Measurements from ENCODE around the gene MED12. TPM values are rescaled to one million over a fixed set of nuclear protein-coding genes. Genes with fewer than 3 reads are reported as not detected.

Gene MED12
- total and polyA plus RNA-seq, 2 donors (not counting 1 experiment from before 2014, with no cell fraction given) = 6.4 to 33.2 TPM

DNA sequence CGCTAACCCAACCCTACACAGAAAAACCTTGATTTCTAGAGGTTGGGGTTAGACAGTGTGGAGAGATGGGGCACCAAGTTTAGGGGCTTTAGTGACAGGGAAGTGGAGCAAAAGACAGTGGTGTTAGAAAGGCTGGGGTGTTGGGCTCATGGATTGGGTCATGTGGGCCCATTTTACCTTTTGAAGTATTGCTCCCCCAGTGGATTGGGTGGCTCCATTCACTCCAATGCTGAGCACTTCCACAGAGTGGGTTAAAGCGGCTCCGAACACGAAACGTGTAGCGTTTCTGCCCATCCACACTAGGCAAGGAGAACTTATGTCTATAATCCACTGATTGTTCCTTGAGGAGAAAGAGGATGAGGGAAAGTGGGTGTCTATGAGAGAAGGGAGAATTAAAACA, 9.3 kb upstream of the MED12 start:
- H4K20me1 ChIP-seq (ENCODE audit: control insufficient read depth, extremely low read depth, insufficient read depth, low read length) = no peaks in the 10 kb centered on the region
- no peak overlapping the region for H2AFZ ChIP-seq (ENCODE audit: low read length)
- no peaks in the 10 kb centered on the region for H3K79me2 ChIP-seq (ENCODE audit: control insufficient read depth, insufficient read depth, low read length)
- H3K4me1 ChIP-seq (ENCODE audit: control insufficient read depth, extremely low read depth, insufficient read depth, low read length) = no peaks in the 10 kb centered on the region
- DNase-seq (ENCODE audit: low read depth in 2 of 2) = no peak
- peaks cover 5% of the 10 kb centered on the region for H3K27me3 ChIP-seq (ENCODE audit: control insufficient read depth, insufficient read depth, low read length)
- H3K27ac ChIP-seq (ENCODE audit: insufficient read depth, low read length) = no peak overlapping the region
- no peak overlapping the region for H3K9ac ChIP-seq (ENCODE audit: insufficient read depth, low read length)
- TF ChIP-seq, protein P1, sequence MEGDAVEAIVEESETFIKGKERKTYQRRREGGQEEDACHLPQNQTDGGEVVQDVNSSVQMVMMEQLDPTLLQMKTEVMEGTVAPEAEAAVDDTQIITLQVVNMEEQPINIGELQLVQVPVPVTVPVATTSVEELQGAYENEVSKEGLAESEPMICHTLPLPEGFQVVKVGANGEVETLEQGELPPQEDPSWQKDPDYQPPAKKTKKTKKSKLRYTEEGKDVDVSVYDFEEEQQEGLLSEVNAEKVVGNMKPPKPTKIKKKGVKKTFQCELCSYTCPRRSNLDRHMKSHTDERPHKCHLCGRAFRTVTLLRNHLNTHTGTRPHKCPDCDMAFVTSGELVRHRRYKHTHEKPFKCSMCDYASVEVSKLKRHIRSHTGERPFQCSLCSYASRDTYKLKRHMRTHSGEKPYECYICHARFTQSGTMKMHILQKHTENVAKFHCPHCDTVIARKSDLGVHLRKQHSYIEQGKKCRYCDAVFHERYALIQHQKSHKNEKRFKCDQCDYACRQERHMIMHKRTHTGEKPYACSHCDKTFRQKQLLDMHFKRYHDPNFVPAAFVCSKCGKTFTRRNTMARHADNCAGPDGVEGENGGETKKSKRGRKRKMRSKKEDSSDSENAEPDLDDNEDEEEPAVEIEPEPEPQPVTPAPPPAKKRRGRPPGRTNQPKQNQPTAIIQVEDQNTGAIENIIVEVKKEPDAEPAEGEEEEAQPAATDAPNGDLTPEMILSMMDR (conservative IDR thresholded peaks at IDR 0.05 in 1 of 2, IDR thresholded peaks at IDR 0.05 in 1 of 2; ENCODE audit: low read depth in 1 of 2, low read length in 2 of 2) = no peak
- TF ChIP-seq EZH2 (IDR thresholded peaks at IDR 0.05; ENCODE audit: low read length, missing control alignments) = no peak
- H3K4me2 ChIP-seq (ENCODE audit: extremely low read depth, insufficient read depth, low read length) = no peak overlapping the region
- H3K36me3 ChIP-seq (ENCODE audit: control insufficient read depth, insufficient read depth, low read length) = no peaks in the 10 kb centered on the region
- H3K9me3 ChIP-seq (ENCODE audit: control insufficient read depth, insufficient read depth, low read depth, low read length) = no peaks in the 10 kb centered on the region
- H3K4me3 ChIP-seq (replicated peaks in 1 of 4; ENCODE audit: control extremely low read depth in 1 of 4, insufficient read depth in 1 of 4, low read depth in 3 of 4, low read length in 4 of 4) = no peak overlapping the region

GRCh38 chrX:71111141-71111843, 7.1 kb upstream of the MED12 start, which contains the start of gene IL2RG:
TSS of gene IL2RG (minus strand) at chrX:71111577. CDS start at chrX:71111539, 38 bp downstream.
- no peaks in the 10 kb centered on the region for H4K20me1 ChIP-seq (ENCODE audit: control insufficient read depth, extremely low read depth, insufficient read depth, low read length)
- no peaks in the 10 kb centered on the region for H3K9me3 ChIP-seq (ENCODE audit: control insufficient read depth, insufficient read depth, low read depth, low read length)
- TF ChIP-seq EZH2 (IDR thresholded peaks at IDR 0.05; ENCODE audit: low read length, missing control alignments) = no peak
- TF ChIP-seq, protein P1 (conservative IDR thresholded peaks at IDR 0.05 in 1 of 2, IDR thresholded peaks at IDR 0.05 in 1 of 2; ENCODE audit: low read depth in 1 of 2, low read length in 2 of 2) = no peak
- no peaks in the 10 kb centered on the region for H3K4me1 ChIP-seq (ENCODE audit: control insufficient read depth, extremely low read depth, insufficient read depth, low read length)
- no peak within 1 kb of the TSS for H3K27ac ChIP-seq (ENCODE audit: insufficient read depth, low read length)
- H3K27me3 ChIP-seq (ENCODE audit: control insufficient read depth, insufficient read depth, low read length) = peaks cover 5% of the 10 kb centered on the region
- no peaks in the 10 kb centered on the region for H3K36me3 ChIP-seq (ENCODE audit: control insufficient read depth, insufficient read depth, low read length)
- no peak within 1 kb of the TSS for H2AFZ ChIP-seq (ENCODE audit: low read length)
- H3K4me2 ChIP-seq (ENCODE audit: extremely low read depth, insufficient read depth, low read length) = no peak within 1 kb of the TSS
- H3K4me3 ChIP-seq (replicated peaks in 1 of 4; ENCODE audit: control extremely low read depth in 1 of 4, insufficient read depth in 1 of 4, low read depth in 3 of 4, low read length in 4 of 4) = no peak within 1 kb of the TSS
- no peak within 1 kb of the TSS for H3K9ac ChIP-seq (ENCODE audit: insufficient read depth, low read length)
- no peaks in the 10 kb centered on the region for H3K79me2 ChIP-seq (ENCODE audit: control insufficient read depth, insufficient read depth, low read length)
- DNase-seq (ENCODE audit: low read depth in 2 of 2) = no peak

- no peak overlapping the region for H3K4me3 ChIP-seq (replicated peaks in 1 of 4; ENCODE audit: control extremely low read depth in 1 of 4, insufficient read depth in 1 of 4, low read depth in 3 of 4, low read length in 4 of 4)
- no peaks in the 10 kb centered on the region for H3K4me1 ChIP-seq (ENCODE audit: control insufficient read depth, extremely low read depth, insufficient read depth, low read length)
- no peak overlapping the region for H3K9ac ChIP-seq (ENCODE audit: insufficient read depth, low read length)
- TF ChIP-seq EZH2 (IDR thresholded peaks at IDR 0.05; ENCODE audit: low read length, missing control alignments) = no peak
- TF ChIP-seq, protein P1 (conservative IDR thresholded peaks at IDR 0.05 in 1 of 2, IDR thresholded peaks at IDR 0.05 in 1 of 2; ENCODE audit: low read depth in 1 of 2, low read length in 2 of 2) = no peak
- DNase-seq (ENCODE audit: low read depth in 2 of 2) = no peak
- no peaks in the 10 kb centered on the region for H4K20me1 ChIP-seq (ENCODE audit: control insufficient read depth, extremely low read depth, insufficient read depth, low read length)
- peaks cover 5% of the 10 kb centered on the region for H3K27me3 ChIP-seq (ENCODE audit: control insufficient read depth, insufficient read depth, low read length)
- no peaks in the 10 kb centered on the region for H3K36me3 ChIP-seq (ENCODE audit: control insufficient read depth, insufficient read depth, low read length)
- H3K9me3 ChIP-seq (ENCODE audit: control insufficient read depth, insufficient read depth, low read depth, low read length) = no peaks in the 10 kb centered on the region
- H3K79me2 ChIP-seq (ENCODE audit: control insufficient read depth, insufficient read depth, low read length) = no peaks in the 10 kb centered on the region
- H3K27ac ChIP-seq (ENCODE audit: insufficient read depth, low read length) = no peak overlapping the region
- H3K4me2 ChIP-seq (ENCODE audit: extremely low read depth, insufficient read depth, low read length) = no peak overlapping the region
- H2AFZ ChIP-seq (ENCODE audit: low read length) = no peak overlapping the region
These were observed 6.4 kb upstream of the MED12 start for GRCh38 chrX:71111921-71112431.

All from fibroblast of lung (primary cell).